CD4-positive, alpha-beta T cell treated with Interleukin-4 for 4 hours (primary cell): ENCODE measurements around the gene MFRP.
A peak's percentile ranks its signal among the peaks of the same experiment; 100 is the strongest.

Source experiments
- DNase-seq: peaks from one replicate; pipeline ENCODE4 v3.0.0-alpha.2; 2020

Gene MFRP

GRCh38 chr11:119316729-119317591 is 29.5 kb downstream of the MFRP start, which contains the start of gene MCAM:
TSS of gene MCAM (minus strand) at chr11:119317130. CDS start at chr11:119317101, 29 bp downstream.
- DNase-seq = no peak

DNA sequence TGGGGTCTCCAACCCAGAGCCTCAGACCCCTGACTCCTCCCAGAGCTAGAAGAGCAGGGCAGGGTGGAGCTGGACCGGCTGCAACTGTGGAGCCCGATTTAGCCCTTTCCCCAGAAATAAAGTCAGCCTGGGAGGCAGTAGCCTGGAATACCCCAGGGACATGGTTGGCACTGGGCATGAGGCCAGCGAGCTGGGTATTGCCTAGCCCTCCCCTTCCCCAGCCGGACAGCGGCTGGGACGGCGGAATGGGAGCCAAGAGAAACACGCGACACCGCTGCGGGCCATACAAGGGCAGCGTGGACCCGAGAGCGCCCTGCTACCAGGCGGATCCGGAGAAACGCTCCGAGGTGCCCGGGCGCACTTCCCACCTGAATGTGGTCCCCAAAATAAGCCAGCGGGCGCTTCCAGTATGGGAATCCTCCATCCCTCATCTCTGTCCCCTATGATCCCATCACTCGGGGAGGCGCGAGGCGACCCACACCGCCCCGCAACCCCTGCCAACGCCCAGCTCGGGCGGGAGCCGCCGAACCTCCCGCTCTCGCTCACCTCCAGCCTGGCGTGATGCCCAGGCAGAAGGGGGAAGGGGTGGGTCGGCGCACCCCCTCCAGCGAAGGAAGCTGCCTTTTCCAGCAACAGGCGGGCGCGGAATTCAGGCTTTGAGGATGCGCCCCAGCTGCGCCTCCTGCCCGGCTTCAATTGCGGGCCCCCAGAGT is 30.3 kb downstream of the MFRP start:
- no peak for DNase-seq

DNA sequence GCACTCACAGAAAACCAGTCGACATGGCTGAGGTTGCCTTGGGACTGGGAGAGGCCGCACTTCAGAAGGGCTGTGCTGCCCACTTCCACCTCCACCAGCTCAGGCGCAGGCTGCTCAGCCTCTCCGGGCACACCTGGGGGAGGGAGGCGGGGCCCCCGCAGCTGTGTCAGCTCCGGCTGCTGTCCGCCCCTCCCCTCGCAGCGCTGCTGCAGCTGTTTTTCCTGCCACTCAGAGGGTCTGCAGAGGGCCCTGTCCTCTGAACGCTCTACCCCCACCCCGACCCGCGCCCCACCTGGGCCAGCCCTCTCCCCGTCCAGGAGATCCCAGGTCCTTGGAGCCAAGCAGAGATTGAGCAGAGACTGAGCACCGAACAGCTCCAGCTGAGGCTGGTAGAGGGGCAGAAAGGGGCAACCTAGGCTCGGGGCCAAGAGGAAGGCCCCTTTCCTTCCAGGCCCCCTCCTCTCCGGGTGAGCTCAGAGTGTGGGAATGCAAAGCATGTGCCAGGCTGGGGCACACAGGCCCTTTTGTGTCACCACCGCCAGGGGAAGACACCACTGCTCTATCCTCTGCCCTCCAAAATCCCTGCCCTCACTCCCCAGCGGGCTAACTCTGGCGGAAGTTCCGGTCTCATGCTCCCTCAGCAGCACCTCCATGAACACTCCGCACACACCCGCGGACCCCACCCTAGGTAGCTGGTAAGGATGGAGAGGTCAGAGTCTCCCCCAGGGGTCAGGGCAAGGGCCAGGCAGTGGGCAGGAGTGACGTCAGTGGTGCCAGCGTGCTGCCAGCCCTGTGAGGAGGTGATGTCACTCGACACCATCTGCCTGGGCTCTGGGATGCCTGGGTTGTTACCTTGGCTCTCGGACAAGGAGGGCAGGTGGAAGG is 31.1 kb downstream of the MFRP start:
- DNase-seq = peak; percentile 29

DNA sequence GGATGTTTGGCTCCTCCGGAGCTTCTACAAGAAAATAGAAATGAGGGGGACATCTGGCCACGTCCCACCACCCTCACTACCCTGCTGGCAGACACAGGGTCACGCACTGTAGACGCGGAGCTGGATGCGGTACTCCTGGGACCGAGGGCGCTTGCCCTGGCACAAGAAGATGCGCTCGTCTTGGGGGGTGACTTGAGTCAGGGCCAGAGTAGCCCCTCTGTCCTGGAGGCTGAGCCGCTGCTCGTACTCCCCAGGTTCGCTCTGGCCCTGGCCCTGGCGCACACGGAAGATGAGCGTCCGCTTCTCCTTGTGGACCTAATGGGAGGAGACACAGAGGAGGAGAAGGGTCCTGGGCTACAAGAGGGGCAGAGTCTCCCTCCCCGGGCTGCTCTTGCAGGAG is 31.8 kb downstream of the MFRP start:
- no peak for DNase-seq

- no peak for DNase-seq
Observed at GRCh38 chr11:119310682-119311052, 35.8 kb downstream of the MFRP start.

DNA sequence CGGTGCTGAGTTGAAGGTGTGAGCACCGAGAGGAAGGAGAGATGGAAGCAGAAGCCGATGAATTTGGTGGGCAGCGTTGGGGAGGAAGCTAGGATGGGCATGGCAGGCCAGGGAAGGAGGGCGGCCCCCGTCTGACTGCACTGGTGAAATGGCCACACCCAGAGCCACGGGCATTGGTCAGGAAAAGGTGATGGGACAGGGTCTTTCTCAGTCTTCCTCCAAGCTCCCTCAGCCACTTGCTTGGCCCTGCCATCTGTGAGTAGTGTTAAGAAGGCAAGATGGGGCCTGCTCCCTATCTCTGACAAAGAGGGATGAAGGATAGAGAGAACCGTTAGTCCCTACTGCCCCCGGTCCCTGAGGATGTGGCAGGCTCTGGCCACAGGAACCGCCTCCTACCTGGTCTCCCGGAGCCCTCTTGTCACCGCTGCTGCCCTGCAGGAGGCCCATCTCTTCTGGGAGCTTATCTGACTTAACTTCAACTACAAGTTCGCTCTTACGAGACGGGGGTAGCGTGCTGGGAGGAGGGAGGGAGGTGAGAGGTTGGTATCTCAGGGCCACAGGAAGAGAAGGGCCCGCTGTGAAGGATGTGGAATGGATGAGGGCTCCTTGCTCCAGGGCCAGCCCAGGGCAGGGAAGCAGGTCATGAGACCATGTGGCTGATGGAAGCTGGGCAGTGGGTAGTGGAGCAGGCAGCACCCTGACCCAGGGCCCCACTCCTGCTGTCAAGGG is 36.4 kb downstream of the MFRP start:
- DNase-seq = no peak

DNA sequence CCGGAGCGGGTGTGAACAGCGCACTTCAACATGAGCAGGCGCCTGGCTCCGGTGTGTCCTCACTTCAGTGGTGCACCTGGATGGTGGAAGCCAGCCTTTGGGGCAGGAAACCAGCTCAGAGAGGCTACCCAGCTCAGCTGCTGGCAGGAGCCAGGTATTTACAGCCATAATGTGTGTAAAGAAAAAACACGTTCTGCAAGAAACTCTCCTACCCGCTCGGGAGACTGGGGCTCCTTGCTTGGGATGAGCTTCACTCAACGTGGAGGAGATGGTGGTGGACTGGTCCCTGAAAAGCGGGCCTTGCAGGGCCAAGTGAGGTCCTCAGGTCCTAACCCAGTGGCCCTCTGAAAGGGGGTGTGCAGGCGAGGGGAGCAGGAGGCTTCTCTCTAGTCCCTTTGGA is 37.1 kb downstream of the MFRP start:
- no peak for DNase-seq

GRCh38 chr11:119307974-119308373 is 38.5 kb downstream of the MFRP start:
- DNase-seq = no peak

GRCh38 chr11:119307219-119307618 is 39.3 kb downstream of the MFRP start:
- no peak for DNase-seq

DNA sequence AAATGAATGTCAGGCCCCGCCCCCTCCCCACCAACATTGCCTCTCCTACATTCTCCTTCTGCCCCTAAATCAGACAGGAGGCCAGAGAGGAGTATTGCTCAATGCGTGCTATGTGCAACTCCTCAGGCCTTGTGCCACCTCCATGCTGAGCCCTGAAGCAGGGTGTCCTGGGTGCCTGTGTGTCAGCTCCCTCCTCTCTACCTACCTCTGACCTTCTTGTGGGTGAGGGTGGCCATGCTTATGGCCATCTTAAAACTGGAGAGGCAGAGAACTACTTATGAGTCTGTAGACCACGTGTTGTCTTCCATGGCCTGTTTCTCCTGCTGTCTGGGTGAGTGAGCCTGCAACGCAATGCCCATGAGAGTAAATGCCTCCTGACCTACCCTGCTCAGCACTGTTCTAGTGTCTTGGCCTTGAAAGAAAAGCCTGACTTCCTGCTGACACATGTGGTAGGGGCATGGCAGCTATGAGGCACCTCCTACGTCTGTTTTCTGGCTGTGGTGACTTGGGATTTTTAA is 40.1 kb downstream of the MFRP start:
- peak; percentile 5 for DNase-seq

GRCh38 chr11:119305556-119306372 is 40.7 kb downstream of the MFRP start:
- DNase-seq = no peak

GRCh38 chr11:119303227-119303718 is 43.2 kb downstream of the MFRP start:
- DNase-seq = no peak

DNA sequence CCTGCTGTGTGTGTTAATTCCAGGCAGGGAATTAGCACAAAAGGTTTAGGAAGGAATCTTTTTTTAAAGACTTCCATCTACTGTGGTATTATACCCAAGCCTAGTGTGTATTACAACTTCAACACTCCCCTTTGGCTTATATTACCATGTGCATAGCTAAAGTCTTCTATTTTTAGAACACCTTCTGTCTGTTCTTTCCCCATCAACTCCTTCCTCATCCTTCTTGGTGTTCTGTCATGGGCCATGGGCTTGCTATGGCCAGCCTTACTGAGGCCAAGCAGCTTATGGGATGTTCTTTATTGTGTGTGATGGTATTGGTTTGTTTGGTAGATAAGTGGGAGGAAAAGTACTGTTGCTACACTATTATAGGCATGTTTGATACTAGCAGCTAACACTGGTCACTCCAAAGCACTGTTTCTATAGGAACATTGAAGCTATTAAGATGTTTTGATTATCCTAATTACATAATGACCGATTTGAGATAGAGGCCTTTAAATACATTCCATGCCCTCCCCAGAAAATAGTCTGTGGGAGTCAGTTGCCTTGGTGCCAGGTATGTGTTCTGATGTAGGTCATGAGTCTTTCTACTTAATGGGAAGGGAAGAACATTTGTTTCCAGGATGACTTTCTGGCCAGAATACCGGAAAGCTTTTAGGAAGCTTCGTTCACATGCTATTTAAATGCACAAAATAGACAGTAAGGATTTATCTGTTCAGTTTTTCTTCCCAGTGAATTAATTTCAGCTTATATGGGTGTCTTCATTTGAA is 46.1 kb downstream of the MFRP start:
- DNase-seq = no peak

DNA sequence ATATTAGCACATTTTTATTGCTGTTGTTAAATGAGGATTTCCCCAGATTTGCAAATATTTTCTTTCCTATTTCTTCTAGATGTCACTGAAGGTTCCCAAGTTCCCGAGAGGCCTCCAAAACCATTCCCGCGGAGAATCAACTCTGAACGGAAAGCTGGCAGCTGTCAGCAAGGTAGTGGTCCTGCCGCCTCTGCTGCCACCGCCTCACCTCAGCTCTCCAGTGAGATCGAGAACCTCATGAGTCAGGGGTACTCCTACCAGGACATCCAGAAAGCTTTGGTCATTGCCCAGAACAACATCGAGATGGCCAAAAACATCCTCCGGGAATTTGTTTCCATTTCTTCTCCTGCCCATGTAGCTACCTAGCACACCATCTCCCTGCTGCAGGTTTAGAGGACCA is 47.1 kb downstream of the MFRP start:
- DNase-seq = no peak

GRCh38 chr11:119298726-119299125 is 47.8 kb downstream of the MFRP start:
- DNase-seq = no peak

DNA sequence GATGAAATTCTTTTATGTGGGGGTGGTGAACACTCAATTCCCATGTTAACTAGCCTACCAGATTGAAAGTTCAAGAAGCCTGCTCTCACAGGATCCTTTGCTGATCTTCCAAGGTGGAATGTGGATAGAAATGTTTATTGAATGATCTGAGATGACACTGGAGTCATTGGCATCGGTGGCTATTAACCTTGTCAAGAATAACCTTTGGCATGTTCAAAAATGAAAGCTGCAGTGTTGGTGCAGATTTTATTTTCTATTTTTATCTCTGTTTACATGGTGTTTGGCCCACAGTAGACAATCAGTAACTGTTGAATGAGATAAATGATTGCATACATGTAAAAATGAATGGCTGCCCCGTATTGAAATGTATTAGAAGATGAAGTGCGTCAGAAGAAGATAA is 48.6 kb downstream of the MFRP start:
- no peak for DNase-seq

GRCh38 chr11:119295178-119295577 is 51.3 kb downstream of the MFRP start:
- no peak for DNase-seq

DNA sequence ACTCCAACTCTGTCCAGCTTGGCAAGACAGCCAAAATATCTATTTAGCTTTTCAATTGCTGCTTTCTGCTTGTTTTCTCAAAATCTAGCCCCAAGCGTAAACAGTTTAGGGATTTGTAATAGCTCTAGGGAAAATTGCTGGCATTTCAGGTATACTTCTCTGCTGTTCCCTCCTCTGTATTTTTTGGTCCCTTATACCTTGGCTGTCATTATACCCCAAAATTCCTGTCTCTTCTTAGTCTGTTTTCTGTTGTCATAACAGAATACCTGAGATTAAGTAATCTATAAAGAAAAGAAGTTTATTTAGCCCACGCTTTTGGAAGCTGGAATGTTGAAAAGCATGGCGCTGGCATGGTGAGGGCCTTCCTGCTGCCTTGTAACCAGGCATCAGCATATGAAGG is 53.0 kb downstream of the MFRP start:
- no peak for DNase-seq

DNA sequence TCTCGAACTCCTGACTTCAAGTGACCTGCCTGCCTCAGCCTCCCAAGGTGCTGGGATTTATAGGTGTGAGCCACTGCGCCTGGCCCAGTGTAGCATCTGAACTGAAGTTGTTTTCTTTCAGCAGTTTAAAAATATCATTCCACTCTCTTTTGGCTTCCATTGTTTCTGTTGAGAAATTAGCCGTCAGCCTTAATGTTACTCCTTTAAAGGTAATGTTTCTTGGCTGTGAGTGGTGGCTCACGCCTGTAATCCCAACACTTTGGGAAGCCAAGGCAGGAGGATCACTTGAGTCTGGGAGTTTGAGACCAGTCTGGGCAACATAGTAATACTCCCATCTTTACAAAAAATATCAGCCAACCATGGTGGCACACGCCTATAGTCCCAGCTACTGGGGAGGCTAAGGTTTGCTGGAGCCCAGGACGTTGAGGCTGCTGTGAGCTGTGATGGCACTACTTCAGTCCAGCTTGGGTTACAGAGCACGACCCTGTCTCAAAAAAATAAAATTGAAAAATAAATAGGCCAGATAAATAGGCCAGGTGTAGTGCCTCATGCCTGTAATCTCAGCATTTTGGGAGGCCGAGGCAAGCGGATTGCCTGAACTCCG is 55.5 kb downstream of the MFRP start:
- DNase-seq = no peak
